ENCODE measurements around the gene PABPN1L. TPM values are rescaled to one million over a fixed set of nuclear protein-coding genes. Genes with fewer than 3 reads are reported as not detected.

PABPN1L gene
- total RNA-seq, 4 donors from 2014 or later: not detected

DNA sequence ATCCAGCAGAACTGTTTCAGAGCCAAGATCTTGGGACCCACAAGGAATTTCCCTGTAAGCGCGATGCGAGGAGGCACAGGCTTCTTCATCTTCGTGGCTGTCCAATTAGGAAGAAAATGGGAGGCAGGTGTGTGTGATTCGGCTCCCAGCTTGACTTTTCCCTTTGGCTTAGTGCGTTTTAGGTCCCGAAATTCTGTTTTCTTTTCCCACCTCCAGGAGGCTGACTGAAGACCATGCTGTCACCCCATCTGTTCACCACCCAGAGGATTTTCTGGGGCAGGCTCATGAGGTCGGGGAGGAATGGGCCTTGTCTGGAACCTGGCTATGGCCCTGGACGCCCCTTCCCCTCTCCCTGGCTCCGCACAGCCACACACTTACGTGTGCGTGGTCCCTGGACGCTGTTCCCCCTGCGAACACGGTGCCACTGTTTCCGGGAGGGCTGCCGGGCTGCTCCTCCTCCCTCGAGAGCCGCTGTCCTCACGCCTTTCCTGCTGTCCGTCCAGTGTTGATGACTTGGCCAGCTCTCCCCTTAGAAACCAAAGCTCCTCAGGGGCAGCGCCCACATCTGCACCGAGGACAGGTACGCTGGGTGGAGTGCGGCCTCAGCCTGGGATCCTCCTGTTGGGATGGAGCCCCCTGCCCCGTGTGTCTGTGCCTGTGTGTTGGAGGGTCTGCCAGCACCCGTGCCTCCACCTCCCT is 2.7 kb upstream of the PABPN1L start:
- intact Hi-C loops (cut with DNase I): no loop called here
- Histone ChIP-seq H3K27me3 (peaks cover 0 to 70% (median 0%) of the 10 kb centered on the region in 4 donors), H3K4me3 (no peak overlapping the region), H3K27ac (no peak overlapping the region), H3K9me3 (no peaks in the 10 kb centered on the region), H3K4me1 (peaks cover 0 to 13% (median 0%) of the 10 kb centered on the region in 3 donors), H3K36me3 (no peaks in the 10 kb centered on the region)
- DNase-seq: no peak
- TF ChIP-seq, protein P1, sequence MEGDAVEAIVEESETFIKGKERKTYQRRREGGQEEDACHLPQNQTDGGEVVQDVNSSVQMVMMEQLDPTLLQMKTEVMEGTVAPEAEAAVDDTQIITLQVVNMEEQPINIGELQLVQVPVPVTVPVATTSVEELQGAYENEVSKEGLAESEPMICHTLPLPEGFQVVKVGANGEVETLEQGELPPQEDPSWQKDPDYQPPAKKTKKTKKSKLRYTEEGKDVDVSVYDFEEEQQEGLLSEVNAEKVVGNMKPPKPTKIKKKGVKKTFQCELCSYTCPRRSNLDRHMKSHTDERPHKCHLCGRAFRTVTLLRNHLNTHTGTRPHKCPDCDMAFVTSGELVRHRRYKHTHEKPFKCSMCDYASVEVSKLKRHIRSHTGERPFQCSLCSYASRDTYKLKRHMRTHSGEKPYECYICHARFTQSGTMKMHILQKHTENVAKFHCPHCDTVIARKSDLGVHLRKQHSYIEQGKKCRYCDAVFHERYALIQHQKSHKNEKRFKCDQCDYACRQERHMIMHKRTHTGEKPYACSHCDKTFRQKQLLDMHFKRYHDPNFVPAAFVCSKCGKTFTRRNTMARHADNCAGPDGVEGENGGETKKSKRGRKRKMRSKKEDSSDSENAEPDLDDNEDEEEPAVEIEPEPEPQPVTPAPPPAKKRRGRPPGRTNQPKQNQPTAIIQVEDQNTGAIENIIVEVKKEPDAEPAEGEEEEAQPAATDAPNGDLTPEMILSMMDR (IDR thresholded peaks at IDR 0.05): no peak
- no peak for TF ChIP-seq POLR2A (IDR thresholded peaks at IDR 0.05)
- 68 to 73% methylated on average over 12 to 18 of the region's 27 CpGs for WGBS, 2 donors

DNA sequence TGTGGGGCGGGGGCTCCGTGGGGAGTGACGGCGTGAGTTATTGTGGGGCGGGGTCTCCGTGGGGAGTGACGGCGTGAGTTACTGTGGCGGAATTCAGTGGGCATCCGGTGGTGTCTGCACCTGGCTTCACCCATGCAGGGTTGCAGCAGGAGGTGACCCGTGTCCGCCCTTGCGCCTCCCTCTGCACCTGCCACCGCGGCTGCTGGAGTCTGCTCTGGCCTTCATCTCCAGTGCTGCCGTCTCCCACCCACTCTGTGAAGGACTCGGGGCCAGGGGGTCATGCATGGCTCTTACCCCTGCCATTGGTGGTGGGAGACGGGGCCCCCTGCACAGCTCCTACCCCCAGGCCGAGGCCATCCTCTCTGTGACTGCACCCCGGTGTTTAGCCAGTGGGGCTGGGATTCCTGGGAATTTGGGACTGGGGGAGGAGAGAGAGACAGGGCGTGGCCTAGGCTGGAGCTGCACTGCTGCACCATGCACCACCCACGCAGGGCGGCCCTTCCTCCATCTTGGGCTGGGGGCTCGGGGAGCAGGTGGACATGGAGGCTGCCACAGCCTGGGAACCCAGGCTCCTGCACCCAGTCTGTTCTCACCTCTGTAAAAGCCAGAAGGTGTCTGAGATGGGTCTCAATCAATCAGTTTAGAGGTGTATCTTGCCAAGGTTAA is 1.3 kb upstream of the PABPN1L start:
- H3K9me3 ChIP-seq: no peaks in the 10 kb centered on the region
- no peak for DNase-seq
- H3K4me1 ChIP-seq: peaks cover 0 to 13% (median 0%) of the 10 kb centered on the region in 3 donors
- no peak overlapping the region for H3K4me3 ChIP-seq
- H3K27ac ChIP-seq: no peak overlapping the region
- TF ChIP-seq, protein P1 (IDR thresholded peaks at IDR 0.05): no peak
- TF ChIP-seq POLR2A (IDR thresholded peaks at IDR 0.05): no peak
- peaks cover 0 to 7% (median 2%) of the 10 kb centered on the region in 3 donors for H3K36me3 ChIP-seq
- whole genome bisulfite sequencing, 2 donors: 63% methylated on average over 4 of the region's 24 CpGs; no CpG with 5 or more reads in 1 of the 2 donors
- H3K27me3 ChIP-seq: peaks cover 0 to 60% (median 0%) of the 10 kb centered on the region in 4 donors
- intact Hi-C loops (cut with DNase I): no loop called here

DNA sequence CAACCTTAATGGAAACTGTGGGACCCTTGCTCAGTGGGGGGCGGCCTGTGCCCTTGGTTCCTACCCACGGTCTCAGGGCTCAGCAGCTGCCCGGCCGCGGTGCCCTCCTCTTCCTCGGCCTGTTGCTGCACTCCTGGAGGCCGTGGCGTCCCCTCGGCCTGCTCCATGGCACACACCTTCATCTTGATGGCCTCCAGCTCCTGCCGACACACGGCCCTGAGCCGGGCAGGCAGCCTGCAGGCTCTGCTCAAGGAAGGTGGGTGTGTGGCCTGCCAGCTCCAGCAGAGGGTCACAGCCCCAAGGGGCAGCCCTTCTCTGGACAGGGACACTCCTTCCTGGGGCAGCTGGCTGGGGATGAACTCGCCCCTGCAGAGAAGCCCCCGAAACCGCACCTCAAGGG is 718 bp downstream of the PABPN1L start:
- Histone ChIP-seq H3K9me3 (no peaks in the 10 kb centered on the region), H3K27me3 (peaks cover 0 to 40% (median 0%) of the 10 kb centered on the region in 4 donors), H3K36me3 (peaks cover 5 to 27% (median 14%) of the 10 kb centered on the region in 3 donors), H3K4me1 (peaks cover 0 to 5% (median 0%) of the 10 kb centered on the region in 3 donors), H3K4me3 (no peak overlapping the region), H3K27ac (no peak overlapping the region)
- intact Hi-C loops (cut with DNase I): no loop called here
- DNase-seq: no peak
- TF ChIP-seq, protein P1 (IDR thresholded peaks at IDR 0.05): no peak
- no peak for TF ChIP-seq POLR2A (IDR thresholded peaks at IDR 0.05)
- no CpG with 5 or more reads among the region's 15 CpGs for WGBS, 2 donors

DNA sequence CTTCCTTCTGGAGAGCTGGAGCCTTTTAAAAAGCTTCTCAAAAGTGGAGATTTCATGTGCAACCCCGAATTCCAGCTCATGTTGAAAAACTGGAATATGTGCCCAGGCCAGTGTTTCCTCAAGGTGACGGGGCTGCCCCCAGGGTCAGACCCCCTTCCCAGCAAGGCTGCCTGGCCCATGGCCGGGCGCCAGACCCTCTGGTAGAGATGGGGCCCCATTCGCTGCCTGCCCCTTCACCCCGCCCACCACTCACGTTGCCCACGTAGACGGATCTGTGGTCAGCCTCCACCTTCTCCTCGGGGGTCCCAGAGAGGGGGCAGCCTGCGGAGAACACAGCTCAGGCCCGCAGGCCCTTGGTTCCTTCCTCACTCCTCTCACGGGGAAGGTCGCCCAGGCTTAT is 1.1 kb downstream of the PABPN1L start:
- peaks cover 9 to 31% (median 19%) of the 10 kb centered on the region in 3 donors for H3K36me3 ChIP-seq
- H3K4me1 ChIP-seq: peaks cover 0 to under 1% (median 0%) of the 10 kb centered on the region in 3 donors
- no peak overlapping the region for H3K27ac ChIP-seq
- TF ChIP-seq, protein P1 (IDR thresholded peaks at IDR 0.05): no peak
- no peak for DNase-seq
- no peak overlapping the region for H3K4me3 ChIP-seq
- intact Hi-C loops (cut with DNase I): no loop called here
- H3K27me3 ChIP-seq: peaks cover 0 to 35% (median 0%) of the 10 kb centered on the region in 4 donors
- no peaks in the 10 kb centered on the region for H3K9me3 ChIP-seq
- WGBS, 2 donors: 52% methylated on average over 8 of the region's 14 CpGs; no CpG with 5 or more reads in 1 of the 2 donors

DNA sequence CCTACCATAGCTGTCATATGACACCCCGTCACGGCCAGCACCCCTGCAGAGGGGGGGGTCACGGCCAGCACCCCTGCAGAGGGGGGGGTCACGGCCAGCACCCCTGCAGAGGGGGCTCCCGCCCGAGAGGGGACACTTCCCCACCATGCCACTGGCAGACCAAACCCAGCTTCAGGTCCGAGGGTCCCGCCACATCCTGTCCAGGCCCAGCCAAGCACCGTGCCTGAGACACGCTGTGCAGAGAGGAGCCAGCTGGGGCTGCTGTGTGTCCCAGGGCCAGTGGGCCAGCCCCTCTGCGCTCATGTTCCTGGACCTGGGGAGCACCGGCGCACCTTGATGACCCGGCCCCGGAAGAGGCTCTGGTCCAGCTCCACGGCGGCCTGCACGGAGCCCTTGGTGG is 1.9 kb downstream of the PABPN1L start:
- no peak for TF ChIP-seq POLR2A (IDR thresholded peaks at IDR 0.05)
- TF ChIP-seq, protein P1 (IDR thresholded peaks at IDR 0.05): no peak
- Histone ChIP-seq H3K9me3 (no peaks in the 10 kb centered on the region), H3K36me3 (peaks cover 9 to 39% (median 27%) of the 10 kb centered on the region in 3 donors), H3K27me3 (peaks cover 0 to 28% (median 0%) of the 10 kb centered on the region in 4 donors), H3K4me1 (no peaks in the 10 kb centered on the region), H3K27ac (no peak overlapping the region), H3K4me3 (no peak overlapping the region)
- WGBS, 2 donors: 100% methylated on average over 1 of the region's 18 CpGs; no CpG with 5 or more reads in 1 of the 2 donors
- intact Hi-C loops (cut with DNase I): no loop called here
- DNase-seq: no peak
